K562 (cell line): ENCODE measurements around the gene UBE2M. TPM values are rescaled to one million over a fixed set of nuclear protein-coding genes. Genes with fewer than 3 reads are reported as not detected.

Experiments
- CSDE1 ChIP-seq, 2 experiments: fragments of 450-650 bp; IDR thresholded peaks; 2 replicates each; pipeline ENCODE4 v1.6.1; 2016; ENCODE audit warnings: mild to moderate bottlenecking in 1 of 2
- IFI16 ChIP-seq: fragments of 250-450 bp; sonication (Bioruptor Pico); IDR thresholded peaks from 2 replicates; pipeline ENCODE4 v2.1.2; 2022; ENCODE audit warnings: mild to moderate bottlenecking, inconsistent platforms
- MAZ ChIP-seq, 2 experiments: fragments of 450-650 bp in 1 of 2; sonication (generic) in 1 of 2; formaldehyde crosslinking; IDR thresholded peaks in 1 of 2; conservative IDR thresholded peaks in 1 of 2; 2 replicates each; pipeline versions ENCODE4 v1.4.0 to v1.5.0; 2020; ENCODE audit warnings: mild to moderate bottlenecking in 1 of 2, missing genetic modification reagents in 1 of 2
- PTTG1 ChIP-seq: fragments of 450-650 bp; IDR thresholded peaks from 2 replicates; pipeline ENCODE4 v1.6.1; 2016; ENCODE audit warnings: low read depth, mild to moderate bottlenecking, missing genetic modification characterization, missing compliant biosample characterization
- RFX7 ChIP-seq: fragments of 250-450 bp; sonication (Bioruptor Pico); IDR thresholded peaks from 2 replicates; pipeline ENCODE4 v1.5.1; 2021; ENCODE audit warnings: mild to moderate bottlenecking
- ZNF232 ChIP-seq: sonication (generic); formaldehyde crosslinking; IDR thresholded peaks from 2 replicates; pipeline ENCODE4 v1.8.0; 2022; ENCODE audit warnings: mild to moderate bottlenecking, missing genetic modification reagents
- polyA plus RNA-seq, 8 experiments: library from polyadenylated mRNA; depleted of rRNA in 4 of 8; stranded (reverse) in 5 of 8; unstranded in 3 of 8; fragments of >200 nt; fragmentation: Nextera tagmentation in 2 of 8; fragmentation: Illumina TruSeq in 1 of 8; extraction: Ambion mirVana in 2 of 8; extraction: Trizol in 1 of 8; gene quantifications; 2 replicates each; pipeline versions ENCODE4 v1.2.1 to v1.2.3, GENCODE V29; 2011 to 2014; ENCODE audit warnings: inconsistent platforms in 1 of 8, missing spikeins in 1 of 8
- total RNA-seq, 7 experiments: library from RNA; depleted of rRNA in 6 of 7; stranded (reverse); fragments of >200 nt in 6 of 7; fragmentation: Illumina TruSeq in 2 of 7; extraction: Trizol in 2 of 7; gene quantifications; 2 replicates each; pipeline versions ENCODE4 v1.2.1 to v1.2.3, GENCODE V29; 2011 to 2021; ENCODE audit warnings: low replicate concordance in 1 of 7
- TF ChIP-seq, protein P1 (sequence below), 2 experiments: fragments of 450-650 bp in 1 of 2; sonication (generic) in 1 of 2; formaldehyde crosslinking in 1 of 2; IDR thresholded peaks; 2 replicates each; pipeline versions ENCODE4 v1.7.1 to v1.9.0; 2016 to 2022; ENCODE audit warnings: inconsistent platforms in 1 of 2, mild to moderate bottlenecking in 1 of 2, missing genetic modification reagents in 1 of 2
- TF ChIP-seq, protein P2 (sequence below): fragments of 450-650 bp; IDR thresholded peaks from 2 replicates; pipeline ENCODE4 v1.6.1; 2017; ENCODE audit warnings: antibody characterized with exemption, mild to moderate bottlenecking
- TF ChIP-seq, protein P3 (sequence below), 2 experiments: fragments of 200-800 bp in 1 of 2; sonication (Bioruptor generic) in 1 of 2; sonication (generic) in 1 of 2; formaldehyde crosslinking in 1 of 2; IDR thresholded peaks in 1 of 2; conservative IDR thresholded peaks in 1 of 2; 2 replicates each; pipeline versions ENCODE4 v1.5.0 to v1.6.1; 2016 to 2020; ENCODE audit warnings: missing compliant biosample characterization in 1 of 2, missing genetic modification characterization in 1 of 2, missing genetic modification reagents in 1 of 2

Gene UBE2M
- total and polyA plus RNA-seq, 9 of the 15 experiments (the other 6 are each of a cell fraction or from before 2014, with no cell fraction given), result 0.92 to 163 (median 85.7) TPM

DNA sequence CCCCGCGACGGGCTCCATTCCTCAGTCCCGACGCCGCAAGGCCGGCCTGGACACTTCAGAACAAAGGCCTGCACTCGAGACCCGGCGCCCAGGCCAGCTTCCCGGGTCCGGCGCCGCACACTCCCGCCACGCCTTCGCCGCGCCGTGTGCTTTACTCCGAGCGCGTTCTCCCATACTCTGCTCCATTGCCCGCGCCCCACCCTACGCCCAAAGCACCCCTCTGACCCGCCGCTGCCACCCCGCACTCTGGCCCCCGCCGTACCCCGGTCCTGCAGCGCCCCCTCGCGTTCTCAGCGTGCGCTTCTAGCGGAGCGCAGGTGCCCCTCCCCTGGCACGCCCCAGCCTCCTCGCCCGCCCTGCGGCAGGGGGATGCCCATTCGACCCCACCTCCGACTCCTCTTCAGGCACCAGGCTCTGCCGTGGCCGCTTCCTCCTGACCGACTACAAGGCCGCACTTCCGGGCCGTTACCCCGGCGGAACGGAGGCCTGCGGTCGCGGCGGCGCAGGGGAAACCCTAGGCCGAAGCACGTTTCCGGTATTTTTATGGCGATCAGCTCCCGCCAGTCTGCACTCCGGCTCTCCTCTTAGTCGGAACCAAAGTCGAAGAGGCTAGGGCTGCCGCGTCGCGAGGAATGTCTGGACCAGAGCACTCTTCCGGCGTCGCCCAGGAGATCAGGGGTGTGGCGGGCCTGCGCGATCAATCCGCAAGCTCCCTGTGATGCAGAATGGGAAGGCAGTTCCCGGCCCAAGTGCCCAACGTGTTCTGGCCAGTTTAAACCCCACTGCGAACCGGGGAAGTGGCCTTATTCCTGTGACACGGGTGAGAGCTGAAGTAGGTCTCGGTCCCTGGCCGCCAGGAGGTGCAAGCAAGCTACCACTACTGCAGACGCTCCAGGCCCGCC, 38.8 kb downstream of the UBE2M start, which contains the start of gene ZBTB45 (continued):
- TF ChIP-seq, protein P1, sequence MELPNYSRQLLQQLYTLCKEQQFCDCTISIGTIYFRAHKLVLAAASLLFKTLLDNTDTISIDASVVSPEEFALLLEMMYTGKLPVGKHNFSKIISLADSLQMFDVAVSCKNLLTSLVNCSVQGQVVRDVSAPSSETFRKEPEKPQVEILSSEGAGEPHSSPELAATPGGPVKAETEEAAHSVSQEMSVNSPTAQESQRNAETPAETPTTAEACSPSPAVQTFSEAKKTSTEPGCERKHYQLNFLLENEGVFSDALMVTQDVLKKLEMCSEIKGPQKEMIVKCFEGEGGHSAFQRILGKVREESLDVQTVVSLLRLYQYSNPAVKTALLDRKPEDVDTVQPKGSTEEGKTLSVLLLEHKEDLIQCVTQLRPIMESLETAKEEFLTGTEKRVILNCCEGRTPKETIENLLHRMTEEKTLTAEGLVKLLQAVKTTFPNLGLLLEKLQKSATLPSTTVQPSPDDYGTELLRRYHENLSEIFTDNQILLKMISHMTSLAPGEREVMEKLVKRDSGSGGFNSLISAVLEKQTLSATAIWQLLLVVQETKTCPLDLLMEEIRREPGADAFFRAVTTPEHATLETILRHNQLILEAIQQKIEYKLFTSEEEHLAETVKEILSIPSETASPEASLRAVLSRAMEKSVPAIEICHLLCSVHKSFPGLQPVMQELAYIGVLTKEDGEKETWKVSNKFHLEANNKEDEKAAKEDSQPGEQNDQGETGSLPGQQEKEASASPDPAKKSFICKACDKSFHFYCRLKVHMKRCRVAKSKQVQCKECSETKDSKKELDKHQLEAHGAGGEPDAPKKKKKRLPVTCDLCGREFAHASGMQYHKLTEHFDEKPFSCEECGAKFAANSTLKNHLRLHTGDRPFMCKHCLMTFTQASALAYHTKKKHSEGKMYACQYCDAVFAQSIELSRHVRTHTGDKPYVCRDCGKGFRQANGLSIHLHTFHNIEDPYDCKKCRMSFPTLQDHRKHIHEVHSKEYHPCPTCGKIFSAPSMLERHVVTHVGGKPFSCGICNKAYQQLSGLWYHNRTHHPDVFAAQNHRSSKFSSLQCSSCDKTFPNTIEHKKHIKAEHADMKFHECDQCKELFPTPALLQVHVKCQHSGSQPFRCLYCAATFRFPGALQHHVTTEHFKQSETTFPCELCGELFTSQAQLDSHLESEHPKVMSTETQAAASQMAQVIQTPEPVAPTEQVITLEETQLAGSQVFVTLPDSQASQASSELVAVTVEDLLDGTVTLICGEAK (IDR thresholded peaks at IDR 0.05), result peak; percentile 100
- TF ChIP-seq, protein P1 (CRISPR knock-in tag; IDR thresholded peaks at IDR 0.05), result peak; percentile 56; the same call in 1 of the 2 replicates
- TF ChIP-seq ZNF232 (CRISPR knock-in tag) (peak; percentile 71; the same call in 1 of the 2 replicates), PTTG1 (no peak), MAZ (CRISPR knock-in tag; conservative IDR thresholded peaks at IDR 0.05 in 1 of 2, IDR thresholded peaks at IDR 0.05 in 1 of 2) (peak; percentile 86 to 94), CSDE1 (IDR thresholded peaks at IDR 0.05) (peak in 1 of 2 experiments; percentile 49; a peak in 1 of 4 replicates), RFX7 (CRISPR knock-in tag) (no peak), IFI16 (CRISPR knock-in tag) (0 out of 2 replicates have a peak, but pooled peaks have one; percentile 21)
- TF ChIP-seq, protein P2, sequence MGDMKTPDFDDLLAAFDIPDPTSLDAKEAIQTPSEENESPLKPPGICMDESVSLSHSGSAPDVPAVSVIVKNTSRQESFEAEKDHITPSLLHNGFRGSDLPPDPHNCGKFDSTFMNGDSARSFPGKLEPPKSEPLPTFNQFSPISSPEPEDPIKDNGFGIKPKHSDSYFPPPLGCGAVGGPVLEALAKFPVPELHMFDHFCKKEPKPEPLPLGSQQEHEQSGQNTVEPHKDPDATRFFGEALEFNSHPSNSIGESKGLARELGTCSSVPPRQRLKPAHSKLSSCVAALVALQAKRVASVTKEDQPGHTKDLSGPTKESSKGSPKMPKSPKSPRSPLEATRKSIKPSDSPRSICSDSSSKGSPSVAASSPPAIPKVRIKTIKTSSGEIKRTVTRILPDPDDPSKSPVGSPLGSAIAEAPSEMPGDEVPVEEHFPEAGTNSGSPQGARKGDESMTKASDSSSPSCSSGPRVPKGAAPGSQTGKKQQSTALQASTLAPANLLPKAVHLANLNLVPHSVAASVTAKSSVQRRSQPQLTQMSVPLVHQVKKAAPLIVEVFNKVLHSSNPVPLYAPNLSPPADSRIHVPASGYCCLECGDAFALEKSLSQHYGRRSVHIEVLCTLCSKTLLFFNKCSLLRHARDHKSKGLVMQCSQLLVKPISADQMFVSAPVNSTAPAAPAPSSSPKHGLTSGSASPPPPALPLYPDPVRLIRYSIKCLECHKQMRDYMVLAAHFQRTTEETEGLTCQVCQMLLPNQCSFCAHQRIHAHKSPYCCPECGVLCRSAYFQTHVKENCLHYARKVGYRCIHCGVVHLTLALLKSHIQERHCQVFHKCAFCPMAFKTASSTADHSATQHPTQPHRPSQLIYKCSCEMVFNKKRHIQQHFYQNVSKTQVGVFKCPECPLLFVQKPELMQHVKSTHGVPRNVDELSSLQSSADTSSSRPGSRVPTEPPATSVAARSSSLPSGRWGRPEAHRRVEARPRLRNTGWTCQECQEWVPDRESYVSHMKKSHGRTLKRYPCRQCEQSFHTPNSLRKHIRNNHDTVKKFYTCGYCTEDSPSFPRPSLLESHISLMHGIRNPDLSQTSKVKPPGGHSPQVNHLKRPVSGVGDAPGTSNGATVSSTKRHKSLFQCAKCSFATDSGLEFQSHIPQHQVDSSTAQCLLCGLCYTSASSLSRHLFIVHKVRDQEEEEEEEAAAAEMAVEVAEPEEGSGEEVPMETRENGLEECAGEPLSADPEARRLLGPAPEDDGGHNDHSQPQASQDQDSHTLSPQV, result peak; percentile 59; the same call in 1 of the 2 replicates
- TF ChIP-seq, protein P3, sequence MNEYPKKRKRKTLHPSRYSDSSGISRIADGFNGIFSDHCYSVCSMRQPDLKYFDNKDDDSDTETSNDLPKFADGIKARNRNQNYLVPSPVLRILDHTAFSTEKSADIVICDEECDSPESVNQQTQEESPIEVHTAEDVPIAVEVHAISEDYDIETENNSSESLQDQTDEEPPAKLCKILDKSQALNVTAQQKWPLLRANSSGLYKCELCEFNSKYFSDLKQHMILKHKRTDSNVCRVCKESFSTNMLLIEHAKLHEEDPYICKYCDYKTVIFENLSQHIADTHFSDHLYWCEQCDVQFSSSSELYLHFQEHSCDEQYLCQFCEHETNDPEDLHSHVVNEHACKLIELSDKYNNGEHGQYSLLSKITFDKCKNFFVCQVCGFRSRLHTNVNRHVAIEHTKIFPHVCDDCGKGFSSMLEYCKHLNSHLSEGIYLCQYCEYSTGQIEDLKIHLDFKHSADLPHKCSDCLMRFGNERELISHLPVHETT (CRISPR knock-in tag; conservative IDR thresholded peaks at IDR 0.05 in 1 of 2, IDR thresholded peaks at IDR 0.05 in 1 of 2), result peak; percentile 65 to 99; a peak in 3 of 4 replicates
